GM12891 (cell line): ENCODE data around the gene CHCHD10.

Source experiments
- POLR2A ChIP-seq: IDR thresholded peaks from 2 replicates; pipeline ENCODE4 v1.6.1; 2011; ENCODE audit warnings: low read depth, low read length, control low read depth
- POLR2AphosphoS5 ChIP-seq: IDR thresholded peaks from 2 replicates; pipeline ENCODE4 v1.6.1; 2011; ENCODE audit warnings: low read depth, low read length, control low read depth
- TAF1 ChIP-seq: IDR thresholded peaks from 2 replicates; pipeline ENCODE4 v1.6.1; 2011; ENCODE audit warnings: low read depth, low read length, control low read depth

GRCh38 chr22:23817146-23817545 is 49.4 kb upstream of the CHCHD10 start:
- TF ChIP-seq POLR2AphosphoS5 (no peak), POLR2A (no peak), TAF1 (no peak)
